T-helper 1 cell treated with Interleukin-12 subunit alpha and Interleukin-12 subunit beta and Interleukin-4 antibody, amounts not matched to agents 30 μg/mL and 1 μg/mL, for 36 hours (primary cell): Measurements from ENCODE around the gene GALNT9.

Source experiments
- H3K27ac Mint-ChIP-seq: one replicate; pipeline ENCODE4 v1.8.0; 2021; ENCODE audit warnings: mild to moderate bottlenecking, mixed read lengths
- H3K27me3 Mint-ChIP-seq: one replicate; pipeline ENCODE4 v1.8.0; 2021; ENCODE audit warnings: low read depth, mixed read lengths
- H3K36me3 Mint-ChIP-seq: one replicate; pipeline ENCODE4 v1.8.0; 2021; ENCODE audit warnings: low read depth, mixed read lengths
- H3K4me1 Mint-ChIP-seq: one replicate; pipeline ENCODE4 v1.8.0; 2021; ENCODE audit warnings: low read depth, mixed read lengths
- H3K4me3 Mint-ChIP-seq: one replicate; pipeline ENCODE4 v1.8.0; 2021; ENCODE audit warnings: mild to moderate bottlenecking, moderate library complexity, mixed read lengths
- H3K9me3 Mint-ChIP-seq: one replicate; pipeline ENCODE4 v1.8.0; 2021; ENCODE audit warnings: mixed read lengths

GALNT9 gene

GRCh38 chr12:132181570-132182200 lies 147.7 kb downstream of the GALNT9 start:
- no peak overlapping the region for H3K27ac Mint-ChIP-seq
- peaks cover 23% of the 10 kb centered on the region for H3K4me1 Mint-ChIP-seq
- H3K4me3 Mint-ChIP-seq, result no peak overlapping the region

GRCh38 chr12:132180648-132181546 lies 148.5 kb downstream of the GALNT9 start:
- peaks cover 4% of the 10 kb centered on the region for H3K9me3 Mint-ChIP-seq
- peaks cover 17% of the 10 kb centered on the region for H3K4me1 Mint-ChIP-seq
- H3K27me3 Mint-ChIP-seq, result peaks cover 22% of the 10 kb centered on the region

More at GRCh38 chr12:132181570-132182200, 147.7 kb downstream of the GALNT9 start:
- peaks cover 4% of the 10 kb centered on the region for H3K9me3 Mint-ChIP-seq
- H3K27me3 Mint-ChIP-seq, result peaks cover 23% of the 10 kb centered on the region
- peaks cover 3% of the 10 kb centered on the region for H3K36me3 Mint-ChIP-seq

GRCh38 chr12:132179431-132180362 lies 149.7 kb downstream of the GALNT9 start:
- H3K4me3 Mint-ChIP-seq, result no peak overlapping the region
- H3K27ac Mint-ChIP-seq, result no peak overlapping the region
- no peaks in the 10 kb centered on the region for H3K9me3 Mint-ChIP-seq
- no peaks in the 10 kb centered on the region for H3K36me3 Mint-ChIP-seq
- H3K27me3 Mint-ChIP-seq, result peaks cover 13% of the 10 kb centered on the region
- peaks cover 12% of the 10 kb centered on the region for H3K4me1 Mint-ChIP-seq

More at GRCh38 chr12:132180648-132181546, 148.5 kb downstream of the GALNT9 start:
- Mint-ChIP-seq H3K27ac (peak overlapping the region; percentile 60), H3K36me3 (peaks cover 2% of the 10 kb centered on the region), H3K4me3 (no peak overlapping the region)

DNA sequence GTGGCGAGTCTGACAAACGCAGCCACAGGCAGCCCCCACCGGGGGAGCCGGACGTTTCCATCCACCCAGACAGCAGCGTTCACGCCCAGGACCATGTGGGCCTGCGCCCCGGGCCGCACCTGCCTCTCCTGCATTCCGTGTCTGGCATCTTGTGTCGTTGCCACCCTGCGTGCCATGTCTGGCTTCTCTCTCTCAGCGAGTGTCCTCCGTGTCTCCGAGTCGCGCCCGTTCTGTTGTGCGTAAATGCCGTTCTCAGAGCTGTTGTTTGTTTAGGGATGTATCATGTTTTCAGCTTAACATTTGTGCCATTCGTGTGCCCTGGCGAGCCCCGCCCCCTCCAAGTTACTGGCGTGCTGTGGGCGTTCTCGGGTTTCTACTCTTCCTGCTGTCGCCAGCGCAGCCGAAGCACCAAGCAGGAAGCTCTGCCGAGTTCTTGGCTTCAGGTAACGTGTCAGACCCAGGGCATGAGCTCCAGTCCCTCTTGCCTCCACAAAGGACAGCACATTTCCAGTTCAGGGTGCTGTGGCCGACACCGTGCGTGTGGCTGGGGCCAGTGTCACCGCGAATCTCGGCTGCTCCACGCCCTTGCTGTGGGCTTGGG lies 150.5 kb downstream of the GALNT9 start:
- no peaks in the 10 kb centered on the region for H3K36me3 Mint-ChIP-seq
- no peaks in the 10 kb centered on the region for H3K9me3 Mint-ChIP-seq
- peak overlapping the region; percentile 77 for H3K27ac Mint-ChIP-seq
- H3K4me3 Mint-ChIP-seq, result peak overlapping the region; percentile 79
- peaks cover 16% of the 10 kb centered on the region for H3K4me1 Mint-ChIP-seq
- H3K27me3 Mint-ChIP-seq, result peaks cover 8% of the 10 kb centered on the region

GRCh38 chr12:132178316-132178715 lies 151.1 kb downstream of the GALNT9 start:
- Mint-ChIP-seq H3K36me3 (no peaks in the 10 kb centered on the region), H3K4me1 (peaks cover 19% of the 10 kb centered on the region), H3K27me3 (peaks cover 4% of the 10 kb centered on the region), H3K27ac (no peak overlapping the region), H3K4me3 (no peak overlapping the region), H3K9me3 (no peaks in the 10 kb centered on the region)

DNA sequence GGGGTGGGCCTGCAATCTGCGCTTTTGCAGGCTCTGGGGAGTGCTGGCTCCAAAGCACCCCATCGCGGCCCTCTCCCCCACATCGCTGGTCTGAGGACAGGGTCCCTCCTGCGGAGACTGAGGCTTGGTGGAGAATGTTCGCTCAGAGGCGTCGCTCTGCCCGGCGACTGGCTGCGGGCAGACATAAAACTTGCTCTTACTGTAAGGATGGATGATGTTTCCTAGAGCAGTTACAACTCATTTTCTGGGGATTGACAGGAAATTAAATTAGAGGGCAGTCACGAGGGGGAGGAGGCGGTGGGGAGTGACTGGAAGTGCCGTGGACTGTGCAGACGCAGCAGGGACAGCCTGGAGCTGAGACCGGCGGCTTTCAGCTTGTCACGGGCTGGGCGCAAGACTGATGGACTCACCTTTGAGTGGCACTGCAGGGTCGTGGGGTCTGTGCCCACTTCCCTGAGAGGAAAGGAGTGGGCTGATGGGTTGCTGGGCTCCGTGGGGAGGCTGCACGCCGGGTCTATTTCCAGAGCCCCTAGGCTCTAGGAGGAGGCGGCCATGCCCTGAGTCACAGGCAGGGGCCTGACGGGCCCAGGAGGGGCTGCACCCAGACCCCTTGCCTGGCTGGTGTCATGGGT lies 152.4 kb downstream of the GALNT9 start:
- Mint-ChIP-seq H3K27ac (no peak overlapping the region), H3K36me3 (no peaks in the 10 kb centered on the region), H3K4me1 (peaks cover 24% of the 10 kb centered on the region), H3K9me3 (no peaks in the 10 kb centered on the region), H3K4me3 (no peak overlapping the region), H3K27me3 (peaks cover 7% of the 10 kb centered on the region)

DNA sequence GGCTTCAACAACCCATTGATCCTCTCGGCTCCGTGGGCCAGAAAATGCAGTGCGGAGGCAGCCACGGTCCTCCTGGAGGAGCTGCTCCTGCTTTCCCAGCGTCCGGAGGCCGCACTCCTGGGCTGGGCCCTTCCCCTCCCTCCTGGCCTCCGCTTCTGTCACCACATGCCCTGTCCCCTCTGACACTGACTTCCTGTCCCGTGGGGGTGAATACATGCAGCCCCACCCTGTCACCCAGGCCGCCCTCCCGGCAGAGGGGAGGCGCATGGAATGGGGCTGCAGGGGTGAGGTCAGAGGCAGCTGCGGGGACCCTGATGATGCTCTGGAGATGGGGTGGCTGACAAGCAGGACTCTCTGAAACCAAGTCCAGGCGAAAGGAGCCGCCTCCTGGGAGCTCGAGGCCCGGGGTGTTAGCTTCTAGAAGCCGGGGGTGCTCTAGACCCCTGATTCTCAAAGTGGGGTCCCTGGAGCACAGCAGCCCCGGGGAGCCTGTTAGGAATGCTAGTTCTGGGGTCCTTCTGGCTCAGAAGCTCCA lies 152.9 kb downstream of the GALNT9 start:
- Mint-ChIP-seq H3K27ac (no peak overlapping the region), H3K36me3 (no peaks in the 10 kb centered on the region), H3K9me3 (no peaks in the 10 kb centered on the region), H3K4me3 (no peak overlapping the region), H3K27me3 (peaks cover 7% of the 10 kb centered on the region), H3K4me1 (peaks cover 24% of the 10 kb centered on the region)

GRCh38 chr12:132175496-132176384 lies 153.6 kb downstream of the GALNT9 start:
- Mint-ChIP-seq H3K9me3 (no peaks in the 10 kb centered on the region), H3K4me3 (no peak overlapping the region), H3K4me1 (peaks cover 24% of the 10 kb centered on the region), H3K36me3 (no peaks in the 10 kb centered on the region), H3K27ac (no peak overlapping the region), H3K27me3 (peaks cover 7% of the 10 kb centered on the region)

DNA sequence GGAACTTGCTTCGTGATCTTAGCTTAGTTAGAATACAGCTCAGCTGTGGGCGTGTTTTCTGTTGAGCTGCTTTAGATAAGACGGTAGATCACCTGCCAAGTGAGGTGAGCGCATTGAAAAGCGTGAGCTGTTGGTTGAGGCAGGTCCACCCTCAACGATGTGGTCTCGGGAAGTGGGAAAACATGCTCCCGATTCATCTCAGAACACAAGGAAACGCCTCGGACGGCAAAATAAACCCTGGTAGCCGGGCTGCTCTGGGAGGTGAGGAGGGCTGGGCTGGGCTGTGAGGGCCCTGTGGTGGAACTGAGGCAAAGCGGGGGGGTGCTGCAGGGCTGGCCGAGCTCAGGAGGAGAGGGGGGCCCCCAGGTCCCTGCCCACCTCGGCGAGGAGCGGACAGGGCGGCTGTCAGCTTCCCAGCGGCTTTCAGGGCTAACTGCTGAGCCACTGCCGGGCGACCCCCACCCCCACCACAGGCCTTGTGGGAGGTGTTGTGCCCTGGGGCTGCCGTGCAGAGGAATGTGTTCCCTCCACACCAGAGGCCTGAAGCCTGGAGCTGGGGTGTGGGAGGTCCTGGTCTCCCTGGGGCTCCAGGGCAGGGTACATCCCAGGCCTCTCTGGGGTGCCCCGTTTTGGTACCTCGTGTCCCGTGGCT lies 154.4 kb downstream of the GALNT9 start:
- peaks cover 22% of the 10 kb centered on the region for H3K4me1 Mint-ChIP-seq
- H3K27me3 Mint-ChIP-seq, result peaks cover 7% of the 10 kb centered on the region
- no peaks in the 10 kb centered on the region for H3K9me3 Mint-ChIP-seq
- H3K27ac Mint-ChIP-seq, result no peak overlapping the region
- H3K36me3 Mint-ChIP-seq, result no peaks in the 10 kb centered on the region
- H3K4me3 Mint-ChIP-seq, result no peak overlapping the region

- H3K9me3 Mint-ChIP-seq, result no peaks in the 10 kb centered on the region
- H3K36me3 Mint-ChIP-seq, result no peaks in the 10 kb centered on the region
- peak overlapping the region; percentile 24 for H3K27ac Mint-ChIP-seq
- no peak overlapping the region for H3K4me3 Mint-ChIP-seq
- peaks cover 7% of the 10 kb centered on the region for H3K27me3 Mint-ChIP-seq
- peaks cover 22% of the 10 kb centered on the region for H3K4me1 Mint-ChIP-seq
Measured at GRCh38 chr12:132174015-132174838, 155.2 kb downstream of the GALNT9 start.

- peaks cover 7% of the 10 kb centered on the region for H3K27me3 Mint-ChIP-seq
- peak overlapping the region; percentile 54 for H3K4me3 Mint-ChIP-seq
- H3K27ac Mint-ChIP-seq, result peak overlapping the region; percentile 36
- peaks cover 15% of the 10 kb centered on the region for H3K4me1 Mint-ChIP-seq
- no peaks in the 10 kb centered on the region for H3K36me3 Mint-ChIP-seq
- no peaks in the 10 kb centered on the region for H3K9me3 Mint-ChIP-seq
Measured at GRCh38 chr12:132173135-132174014, 156.0 kb downstream of the GALNT9 start.
